GM21423 (cell line): ENCODE measurements around the gene CEP85L.
"Not testable (repeated sequence)": the region's sequence is repeated elsewhere in the genome, so short reads cannot be mapped to it uniquely, and the experiment has no call there.

Experiments used
- ATAC-seq: cut with Tn5 transposase; IDR thresholded peaks from one replicate; pipeline ENCODE4 v1.9.1; 2021; ENCODE audit warnings: mild to moderate bottlenecking, moderate library complexity; ENCODE audit not compliant: unreplicated experiment

CEP85L gene

DNA sequence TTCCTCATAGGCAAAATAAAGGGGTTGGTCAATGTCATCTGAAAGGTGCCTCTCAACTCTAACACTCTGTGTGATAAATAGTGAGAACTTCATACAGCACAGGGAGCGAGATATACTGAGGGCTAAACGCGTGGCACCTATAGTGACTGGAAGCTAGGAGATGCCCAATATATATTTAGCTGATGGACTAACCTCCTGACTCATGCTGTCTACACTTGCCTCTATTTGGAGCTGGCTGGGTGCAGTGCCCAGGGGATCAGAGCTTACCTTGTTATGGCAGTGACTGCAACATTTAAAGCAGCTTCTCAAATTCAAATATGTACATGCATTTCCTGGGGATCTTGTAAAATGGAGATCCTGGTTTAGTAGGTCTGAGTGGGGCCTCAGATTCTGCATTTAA, 214.9 kb downstream of the CEP85L start:
- no peak for ATAC-seq

DNA sequence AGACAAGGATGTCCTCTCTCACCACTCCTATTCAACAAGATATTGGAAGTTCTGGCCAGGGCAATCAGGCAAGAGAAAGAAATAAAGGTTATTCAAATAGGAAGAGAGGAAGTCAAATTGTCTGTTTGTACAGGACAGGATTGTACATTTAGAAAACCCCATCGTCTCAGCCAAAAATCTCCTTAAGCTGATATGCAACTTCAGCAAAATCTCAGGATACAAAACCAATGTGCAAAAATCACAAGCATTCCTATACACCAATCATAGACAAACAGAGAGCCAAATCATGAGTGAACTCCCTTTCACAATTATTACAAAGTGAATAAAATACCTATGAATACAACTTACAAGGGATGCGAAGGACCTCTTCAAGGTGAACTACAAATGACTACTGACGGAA, 217.2 kb downstream of the CEP85L start:
- not testable (repeated sequence) for ATAC-seq

DNA sequence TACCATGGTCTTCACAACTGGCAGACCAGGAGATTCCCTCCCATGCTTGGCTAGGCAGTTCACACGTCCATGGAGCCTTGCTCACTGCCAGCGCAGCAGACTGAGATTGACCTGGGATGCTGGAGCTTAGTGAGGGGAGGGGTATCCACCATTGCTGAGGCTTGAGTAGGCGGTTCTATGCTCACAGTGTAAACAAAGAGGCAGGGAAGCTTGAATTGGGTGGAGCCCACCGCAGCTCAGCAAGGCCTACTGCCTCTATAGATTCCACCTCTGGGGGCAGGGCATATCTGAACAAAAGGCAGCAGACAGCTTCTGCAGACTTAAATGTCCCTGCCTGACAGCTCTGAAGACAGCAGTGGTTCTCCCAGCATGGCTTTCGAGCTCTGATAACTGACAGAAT, 230.1 kb downstream of the CEP85L start:
- ATAC-seq: not testable (repeated sequence)

DNA sequence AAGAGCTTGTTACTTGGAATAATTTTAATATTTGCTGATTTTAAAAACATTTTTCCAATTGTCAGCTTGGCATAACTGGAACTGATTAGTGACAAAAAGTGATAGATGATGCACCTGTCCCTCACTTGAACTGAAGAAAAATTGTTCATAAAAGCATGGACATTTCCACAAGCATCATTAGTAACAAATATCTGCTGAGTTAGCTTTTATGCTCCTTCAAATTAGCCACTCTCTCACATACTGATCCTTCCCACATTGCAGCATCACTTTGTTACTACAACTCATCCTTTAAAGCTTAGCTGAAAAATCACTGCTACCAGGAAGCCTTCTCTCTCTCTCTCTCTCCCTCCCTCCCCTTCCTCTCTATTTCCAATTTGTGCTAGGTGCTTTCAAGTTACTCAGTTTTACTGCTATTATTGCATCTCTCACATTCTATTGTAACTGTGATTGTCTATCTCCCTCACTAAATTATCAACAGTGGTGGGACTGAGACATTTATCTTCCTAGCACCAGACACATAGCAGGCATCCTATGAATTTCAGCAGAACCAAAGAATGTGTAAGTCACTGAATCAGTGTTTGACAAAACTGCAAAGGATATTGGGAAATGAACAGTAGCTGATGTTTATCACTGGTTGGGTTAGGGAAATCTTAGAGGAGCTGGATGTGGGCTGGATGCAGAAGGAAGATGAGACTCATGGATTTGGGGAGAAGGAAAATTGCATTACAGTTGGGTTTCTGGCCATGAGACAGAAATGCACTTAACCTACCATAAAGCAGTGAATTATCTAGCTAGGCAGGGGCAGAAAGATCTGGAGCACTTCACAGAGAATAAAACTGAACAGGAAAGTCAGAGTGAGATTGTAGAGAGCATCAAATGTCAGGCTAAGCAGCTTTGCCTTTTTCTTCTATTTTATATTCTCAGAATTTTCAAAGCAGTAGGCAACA, 231.7 kb downstream of the CEP85L start:
- ATAC-seq: no peak
